Stimulated activated CD8-positive, alpha-beta memory T cell treated with anti-CD3 and anti-CD28 coated beads, Interleukin-12 subunit alpha, Interleukin-12 subunit beta, amount 100 ng/mL, for 4 hours (primary cell): ENCODE measurements around the gene SH2B3.
"Not testable (repeated sequence)": the region's sequence is repeated elsewhere in the genome, so short reads cannot be mapped to it uniquely, and the experiment has no call there.

Experiments used
- DNase-seq: peaks from one replicate; pipeline ENCODE4 v3.0.0-alpha.2; 2020; ENCODE audit warnings: low read depth

The SH2B3 gene

GRCh38 chr12:111458546-111459172, 52.9 kb downstream of the SH2B3 start:
- no peak for DNase-seq

- not testable (repeated sequence) for DNase-seq
Observed at GRCh38 chr12:111460111-111460510, 54.4 kb downstream of the SH2B3 start.

GRCh38 chr12:111462210-111462769, 56.6 kb downstream of the SH2B3 start:
- no peak for DNase-seq

GRCh38 chr12:111467092-111467856, 61.6 kb downstream of the SH2B3 start:
- DNase-seq: no peak

- no peak for DNase-seq
Observed at GRCh38 chr12:111467857-111468241, 62.1 kb downstream of the SH2B3 start.

- no peak for DNase-seq
Observed at GRCh38 chr12:111469401-111469800, 63.7 kb downstream of the SH2B3 start.

GRCh38 chr12:111471236-111471635, 65.5 kb downstream of the SH2B3 start:
- DNase-seq: no peak

- DNase-seq: no peak
Observed at GRCh38 chr12:111482462-111482861, 76.7 kb downstream of the SH2B3 start.

- DNase-seq: no peak
Observed at GRCh38 chr12:111488271-111488670, 82.5 kb downstream of the SH2B3 start.

GRCh38 chr12:111488798-111489197, 83.1 kb downstream of the SH2B3 start:
- DNase-seq: no peak

- DNase-seq: not testable (repeated sequence)
Observed at GRCh38 chr12:111492979-111493378, 87.3 kb downstream of the SH2B3 start.

GRCh38 chr12:111494676-111495075, 89.0 kb downstream of the SH2B3 start:
- no peak for DNase-seq
